H1 (cell line): ENCODE data around the gene KCNH1. TPM values are rescaled to one million over a fixed set of nuclear protein-coding genes. Genes with fewer than 3 reads are reported as not detected.

Source experiments
- GABPA ChIP-seq: IDR thresholded peaks from 2 replicates; pipeline ENCODE4 v1.6.1; 2011; ENCODE audit warnings: mild to moderate bottlenecking, low read length, moderate library complexity, borderline replicate concordance; ENCODE audit not compliant: insufficient read depth
- POLR2A ChIP-seq, 2 experiments: IDR thresholded peaks; 1 replicate in 1 of 2; 2 replicates in 1 of 2; pipeline ENCODE4 v1.6.1; 2011; ENCODE audit warnings: low read depth in 2 of 2, low read length in 2 of 2, mild to moderate bottlenecking in 2 of 2; ENCODE audit errors: control extremely low read depth in 1 of 2
- RNF2 ChIP-seq: fragments of 200-900, 300-1000 bp; sonication (generic); IDR thresholded peaks from 2 replicates; pipeline ENCODE4 v1.7.1; 2016; ENCODE audit warnings: borderline replicate concordance, low read depth, mild to moderate bottlenecking, antibody characterized with exemption, low read length; ENCODE audit not compliant: poor library complexity, severe bottlenecking; ENCODE audit errors: missing control alignments
- RXRA ChIP-seq: IDR thresholded peaks from 2 replicates; pipeline ENCODE4 v1.6.1; 2011; ENCODE audit warnings: low read depth, mild to moderate bottlenecking, low read length, moderate library complexity; ENCODE audit not compliant: insufficient read depth
- SAP30 ChIP-seq: fragments of 300-600 bp; sonication (generic); IDR thresholded peaks from 2 replicates; pipeline ENCODE4 v1.7.1; 2012; ENCODE audit warnings: low read length, moderate library complexity, mild to moderate bottlenecking, inconsistent platforms; ENCODE audit not compliant: insufficient read depth, insufficient replicate concordance
- SIN3A ChIP-seq, 2 experiments: IDR thresholded peaks in 1 of 2; conservative IDR thresholded peaks in 1 of 2; 2 replicates each; pipeline ENCODE4 v1.6.1; 2011 to 2012; ENCODE audit warnings: low read length in 2 of 2, improper control_type of control experiment in 1 of 2, low read depth in 1 of 2, mild to moderate bottlenecking in 1 of 2
- SP2 ChIP-seq: IDR thresholded peaks from 2 replicates; pipeline ENCODE4 v1.6.1; 2012; ENCODE audit warnings: mild to moderate bottlenecking, low read length, inconsistent platforms
- TEAD4 ChIP-seq: IDR thresholded peaks from 2 replicates; pipeline ENCODE4 v1.6.1; 2012; ENCODE audit warnings: low read depth, low read length, inconsistent platforms, mixed read lengths
- YY1 ChIP-seq: IDR thresholded peaks from 2 replicates; pipeline ENCODE4 v1.6.1; 2011; ENCODE audit warnings: low read depth, mild to moderate bottlenecking, low read length
- polyA plus RNA-seq, 7 experiments: library from polyadenylated mRNA; depleted of rRNA in 3 of 7; stranded (reverse) in 5 of 7; unstranded in 2 of 7; fragments of >200 nt in 5 of 7; fragments of 200-250 nt in 2 of 7; gene quantifications; 1 replicate in 5 of 7; 2 replicates in 1 of 7; 4 replicates in 1 of 7; pipeline versions ENCODE4 v1.2.1 to v1.2.3, GENCODE V29; 2011 to 2013; ENCODE audit warnings: missing spikeins in 2 of 7, mixed read lengths in 2 of 7
- total RNA-seq: library from RNA; stranded (reverse); fragmentation: NEBNext Ultra II Directional; extraction: Animal tissue kit (Norgen Biotek cat#: 25700); gene quantifications from 2 replicates; pipeline ENCODE4 v1.2.1, GENCODE V29; 2021
- TF ChIP-seq, protein P1 (sequence below): IDR thresholded peaks from 2 replicates; pipeline ENCODE4 v1.6.1; 2011; ENCODE audit warnings: low read depth, mild to moderate bottlenecking, low read length; ENCODE audit not compliant: insufficient read depth

Gene KCNH1
- total and polyA plus RNA-seq, 2 of the 8 experiments (the other 6 are each of a cell fraction or from before 2014, with no cell fraction given), result 0.27 to 0.34 TPM

DNA sequence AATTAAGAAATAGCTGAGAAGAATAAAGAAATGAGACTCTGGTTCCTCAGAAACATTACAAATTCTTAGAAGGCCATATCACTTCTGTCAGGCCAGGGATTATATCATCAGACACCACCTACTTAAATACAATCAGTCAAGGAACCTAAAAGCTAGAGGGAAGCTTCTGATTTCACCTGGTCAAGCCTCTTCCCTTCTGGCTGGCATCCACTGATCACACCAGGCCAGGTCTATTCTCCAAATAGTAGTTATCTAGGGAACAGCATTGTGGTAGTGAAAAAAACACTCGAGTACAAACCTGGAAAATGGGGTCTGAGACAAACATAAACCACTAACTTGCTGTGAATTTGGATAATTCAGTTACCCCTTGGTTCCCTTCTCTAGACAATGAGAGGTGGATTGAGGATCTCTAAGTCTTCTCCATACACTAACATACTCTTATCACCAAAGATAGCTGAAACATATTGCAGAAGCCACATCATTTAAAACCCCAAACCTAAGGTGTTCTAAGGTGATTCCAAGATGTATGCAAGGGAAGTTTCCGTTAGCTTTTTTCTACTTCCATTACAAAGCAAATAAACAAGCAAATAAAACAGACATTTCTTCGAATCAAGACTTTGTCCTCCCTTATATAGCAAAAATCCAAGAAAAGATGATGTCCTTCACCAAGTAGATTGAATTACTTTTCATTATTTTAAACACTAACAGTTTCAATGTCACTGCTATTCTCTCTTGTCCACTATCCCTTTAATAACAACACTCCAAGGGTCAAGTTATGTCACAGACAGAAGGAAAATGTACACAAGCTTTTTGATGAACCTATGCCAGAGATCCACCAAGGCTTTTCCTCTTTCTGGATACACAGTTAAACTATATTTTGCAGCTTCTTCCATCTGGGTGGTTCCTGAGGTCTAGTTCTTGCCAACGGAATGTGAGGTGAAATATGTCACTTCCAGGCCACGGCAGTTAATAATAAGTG, 212.9 kb downstream of the KCNH1 start (continued):
- no peak for TF ChIP-seq SAP30
- TF ChIP-seq SP2, result no peak
- no peak for TF ChIP-seq RNF2
- no peak for TF ChIP-seq TEAD4
- TF ChIP-seq GABPA, result no peak
- TF ChIP-seq RXRA, result no peak
- TF ChIP-seq POLR2A (IDR thresholded peaks at IDR 0.05; ENCODE audit: control extremely low read depth in 1 of 2, low read depth in 2 of 2, low read length in 2 of 2), result no peak
- TF ChIP-seq YY1, result no peak
- TF ChIP-seq, protein P1, sequence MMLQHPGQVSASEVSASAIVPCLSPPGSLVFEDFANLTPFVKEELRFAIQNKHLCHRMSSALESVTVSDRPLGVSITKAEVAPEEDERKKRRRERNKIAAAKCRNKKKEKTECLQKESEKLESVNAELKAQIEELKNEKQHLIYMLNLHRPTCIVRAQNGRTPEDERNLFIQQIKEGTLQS, result no peak
- no peak for TF ChIP-seq SIN3A (conservative IDR thresholded peaks at IDR 0.05 in 1 of 2, IDR thresholded peaks at IDR 0.05 in 1 of 2; ENCODE audit: low read depth in 1 of 2, low read length in 2 of 2)
